ENCODE measurements around the gene SIAH2. TPM values are rescaled to one million over a fixed set of nuclear protein-coding genes. Genes with fewer than 3 reads are reported as not detected.

SIAH2 gene, protein sequence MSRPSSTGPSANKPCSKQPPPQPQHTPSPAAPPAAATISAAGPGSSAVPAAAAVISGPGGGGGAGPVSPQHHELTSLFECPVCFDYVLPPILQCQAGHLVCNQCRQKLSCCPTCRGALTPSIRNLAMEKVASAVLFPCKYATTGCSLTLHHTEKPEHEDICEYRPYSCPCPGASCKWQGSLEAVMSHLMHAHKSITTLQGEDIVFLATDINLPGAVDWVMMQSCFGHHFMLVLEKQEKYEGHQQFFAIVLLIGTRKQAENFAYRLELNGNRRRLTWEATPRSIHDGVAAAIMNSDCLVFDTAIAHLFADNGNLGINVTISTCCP
- 100 to 1,000 TPM in 7 of 9 donors, 10 to 100 TPM in 2; 59.8 to 216 (median 116) TPM for total RNA-seq
- 10 to 100 TPM; 22.1 to 75.6 (median 24.3) TPM for polyA plus RNA-seq
- long read RNA-seq, donor 1, transcript SIAH2-201 (2 exons, 2,517 nt), result major isoform, 81 of 81 reads
- long read RNA-seq, donor 1, partial matches to known transcripts, result 0 of 81 reads
- long read RNA-seq, donor 1, other reads (novel, unspliced or antisense), result 0 of 81 reads
- long read RNA-seq, donor 2, transcript SIAH2-201 (2 exons, 2,517 nt), result major isoform, 75 of 75 reads
- long read RNA-seq, donor 2, partial matches to known transcripts, result 0 of 75 reads
- long read RNA-seq, donor 2, other reads (novel, unspliced or antisense), result 0 of 75 reads
- long read RNA-seq, donor 3, transcript SIAH2-201 (2 exons, 2,517 nt), result major isoform, 44 of 44 reads
- long read RNA-seq, donor 3, partial matches to known transcripts, result 0 of 44 reads
- long read RNA-seq, donor 3, other reads (novel, unspliced or antisense), result 0 of 44 reads
- long read RNA-seq, donor 4, partial matches to known transcripts, result 5 of 12 reads
- long read RNA-seq, donor 4, other reads (novel, unspliced or antisense), result 4 of 12 reads
- long read RNA-seq, donor 5, transcript SIAH2-201 (2 exons, 2,517 nt), result major isoform, 457 of 482 reads
- long read RNA-seq, donor 5, partial matches to known transcripts, result 3 of 482 reads
- long read RNA-seq, donor 5, other reads (novel, unspliced or antisense), result 20 of 482 reads
- long read RNA-seq, donor 6, partial matches to known transcripts, result 3 of 5 reads
- long read RNA-seq, donor 6, other reads (novel, unspliced or antisense), result 2 of 5 reads
- long read RNA-seq, donor 7, transcript SIAH2-201 (2 exons, 2,517 nt), result major isoform, 32 of 33 reads
- long read RNA-seq, donor 7, partial matches to known transcripts, result 0 of 33 reads
- long read RNA-seq, donor 7, other reads (novel, unspliced or antisense), result 0 of 33 reads
- long read RNA-seq, donor 8, transcript SIAH2-201 (2 exons, 2,517 nt), result major isoform, 137 of 137 reads
- long read RNA-seq, donor 8, partial matches to known transcripts, result 0 of 137 reads
- long read RNA-seq, donor 8, other reads (novel, unspliced or antisense), result 0 of 137 reads
- long read RNA-seq, donor 9, transcript SIAH2-201 (2 exons, 2,517 nt), result major isoform, 38 of 38 reads
- long read RNA-seq, donor 9, partial matches to known transcripts, result 0 of 38 reads
- long read RNA-seq, donor 9, other reads (novel, unspliced or antisense), result 0 of 38 reads
- long read RNA-seq, donor 10, transcript SIAH2-201 (2 exons, 2,517 nt), result major isoform, 22 of 22 reads
- long read RNA-seq, donor 10, partial matches to known transcripts, result 0 of 22 reads
- long read RNA-seq, donor 10, other reads (novel, unspliced or antisense), result 0 of 22 reads

DNA sequence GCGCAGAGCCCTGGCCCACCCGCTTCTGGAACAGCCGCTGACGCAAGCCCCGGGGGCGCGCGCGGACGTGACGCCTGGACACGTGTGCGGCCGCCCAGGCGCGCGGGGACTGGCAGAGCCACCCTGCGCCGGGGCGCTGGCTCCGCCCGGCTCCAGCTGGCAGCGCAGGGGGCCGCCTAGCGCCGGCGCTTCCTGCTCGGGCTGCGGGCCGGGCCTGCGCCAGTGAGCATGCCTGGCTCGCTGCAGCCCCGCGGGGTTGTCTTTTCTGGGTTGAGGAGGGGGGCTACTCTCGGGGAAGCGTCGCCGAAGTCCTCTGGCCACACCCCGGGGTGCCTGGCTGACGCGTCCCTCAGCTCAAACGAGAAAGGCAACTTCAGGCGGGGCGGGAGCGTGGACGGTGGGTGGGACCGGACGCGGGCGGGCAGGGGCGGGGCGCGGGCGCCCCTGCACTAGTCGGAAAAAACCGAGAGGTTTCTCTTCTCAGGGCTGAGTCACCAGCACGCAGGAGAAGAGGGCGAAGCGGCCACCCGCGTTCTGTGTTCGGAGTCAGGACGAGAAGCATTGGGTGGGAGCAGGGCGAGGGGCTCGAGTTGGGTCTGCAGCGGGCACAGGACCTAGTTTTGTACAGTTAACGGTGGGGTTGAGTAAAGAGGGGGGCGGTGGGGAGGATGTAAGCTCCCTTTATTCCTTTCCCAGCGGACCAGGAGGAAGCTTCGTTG, at the start of gene SIAH2:
TSS of gene SIAH2 (minus strand) at position 48 of the 719 bp plus-strand sequence. CDS start 320 bp downstream, outside the sequence.
- Histone ChIP-seq H3K4me1 (replicated peaks in 1 of 2) (peaks cover 20 to 38% of the 10 kb centered on the region in 2 donors), H3K27ac (peak within 1 kb of the TSS; percentile 98 to 99 (median 98)), H3K4me3 (peak within 1 kb of the TSS; percentile 39 to 78 (median 75)), H3K27me3 (no peaks in the 10 kb centered on the region), H3K36me3 (replicated peaks in 1 of 2) (no peaks in the 10 kb centered on the region), H3K9me3 (replicated peaks in 1 of 3) (no peaks in the 10 kb centered on the region)
- peak in 1 of 6 experiments; percentile 9 for TF ChIP-seq CTCF (IDR thresholded peaks at IDR 0.05)
- peak; percentile 20 to 94 for TF ChIP-seq POLR2A (IDR thresholded peaks at IDR 0.05)
- WGBS, 4 donors, result 1 to 3% (median 1%) methylated on average over 14 to 70 of the region's 70 CpGs
- intact Hi-C loops (cut with DNase I), result no loop called here
- peak; percentile 95 to 97 (median 96) for DNase-seq

- Histone ChIP-seq H3K36me3 (replicated peaks in 1 of 2) (no peaks in the 10 kb centered on the region), H3K4me1 (replicated peaks in 1 of 2) (no peaks in the 10 kb centered on the region), H3K27me3 (no peaks in the 10 kb centered on the region), H3K9me3 (replicated peaks in 1 of 3) (no peaks in the 10 kb centered on the region), H3K4me3 (no peak overlapping the region), H3K27ac (no peak overlapping the region)
- WGBS, 4 donors, result 87 to 96% (median 92%) methylated on average over 5 of the region's 5 CpGs
- TF ChIP-seq POLR2A (IDR thresholded peaks at IDR 0.05) (no peak), CTCF (IDR thresholded peaks at IDR 0.05) (no peak)
- intact Hi-C loops (cut with DNase I), result no loop called here
- no peak for DNase-seq
Observed at GRCh38 chr3:150811984-150812383, 49.0 kb upstream of the SIAH2 start.

GRCh38 chr3:150810641-150811040, 47.7 kb upstream of the SIAH2 start:
- no peak for DNase-seq
- Histone ChIP-seq H3K4me1 (replicated peaks in 1 of 2) (no peaks in the 10 kb centered on the region), H3K27ac (no peak overlapping the region), H3K27me3 (no peaks in the 10 kb centered on the region), H3K36me3 (replicated peaks in 1 of 2) (no peaks in the 10 kb centered on the region), H3K9me3 (replicated peaks in 1 of 3) (no peaks in the 10 kb centered on the region), H3K4me3 (no peak overlapping the region)
- WGBS, 4 donors, result 72 to 97% (median 89%) methylated on average over 1 of the region's 1 CpG
- intact Hi-C loops (cut with DNase I), result no loop called here
- TF ChIP-seq CTCF (IDR thresholded peaks at IDR 0.05), result no peak
- no peak for TF ChIP-seq POLR2A (IDR thresholded peaks at IDR 0.05)

Data from adrenal gland (tissue), 19 donors.